ENCODE results near the gene PRSS57.

The PRSS57 gene

DNA sequence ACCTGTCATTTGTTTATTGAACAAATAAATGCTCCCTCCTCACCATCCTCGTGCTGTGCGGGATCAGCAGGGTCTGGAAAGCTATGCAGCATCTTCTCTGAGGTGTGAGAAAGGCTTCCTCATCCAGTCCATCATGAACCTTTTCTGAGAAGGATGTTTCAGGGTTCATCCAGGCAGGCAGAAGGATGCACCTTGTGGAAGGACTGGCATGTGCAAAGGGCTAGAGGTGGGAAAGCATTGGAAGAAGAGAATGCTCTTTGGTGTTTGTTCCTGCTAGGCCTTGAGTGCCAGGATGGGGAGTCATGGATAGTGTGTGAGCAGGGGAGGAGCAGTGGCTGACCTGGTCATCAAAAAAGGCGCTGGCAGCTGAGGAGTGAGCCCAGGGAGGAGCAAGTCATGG lies 20.1 kb upstream of the PRSS57 start:
- Histone ChIP-seq H3K4me3 (ENCODE audit: low read length) (no peak overlapping the region), H2AFZ (ENCODE audit: low read length) (no peak overlapping the region), H3K27me3 (replicated peaks; ENCODE audit: insufficient read depth, low read length) (peaks cover 89% of the 10 kb centered on the region), H3K9me2 (replicated peaks; ENCODE audit: insufficient read depth, low read length) (no peaks in the 10 kb centered on the region), H3K4me1 (ENCODE audit: low read length) (no peaks in the 10 kb centered on the region), H3F3A (ENCODE audit: insufficient read depth, low read length) (no peaks in the 10 kb centered on the region), H3K9me3 (replicated peaks; ENCODE audit: insufficient read depth, low read length) (no peaks in the 10 kb centered on the region), H3K4me2 (ENCODE audit: low read depth, low read length) (no peak overlapping the region), H3K9ac (ENCODE audit: low read length) (no peak overlapping the region), H3K79me2 (ENCODE audit: low read length) (no peaks in the 10 kb centered on the region), H3K27ac (ENCODE audit: low read length) (no peak overlapping the region), H3K36me3 (replicated peaks; ENCODE audit: insufficient read depth, low read length) (no peaks in the 10 kb centered on the region), H4K20me1 (ENCODE audit: insufficient read depth, low read length) (no peaks in the 10 kb centered on the region)
- TF ChIP-seq EZH2 (optimal IDR thresholded peaks at IDR 0.05; ENCODE audit: low read depth, low read length) = no peak
- no peak for TF ChIP-seq EZH2phosphoT487 (IDR thresholded peaks at IDR 0.05; ENCODE audit: low read length)
- DNase-seq = no peak

- Histone ChIP-seq H2AFZ (ENCODE audit: low read length) (no peak overlapping the region), H3K4me2 (ENCODE audit: low read depth, low read length) (no peak overlapping the region), H3K9me3 (replicated peaks; ENCODE audit: insufficient read depth, low read length) (no peaks in the 10 kb centered on the region), H3F3A (ENCODE audit: insufficient read depth, low read length) (no peaks in the 10 kb centered on the region), H4K20me1 (ENCODE audit: insufficient read depth, low read length) (no peaks in the 10 kb centered on the region), H3K36me3 (replicated peaks; ENCODE audit: insufficient read depth, low read length) (no peaks in the 10 kb centered on the region), H3K9ac (ENCODE audit: low read length) (no peak overlapping the region), H3K4me1 (ENCODE audit: low read length) (no peaks in the 10 kb centered on the region), H3K79me2 (ENCODE audit: low read length) (no peaks in the 10 kb centered on the region), H3K27ac (ENCODE audit: low read length) (no peak overlapping the region), H3K9me2 (replicated peaks; ENCODE audit: insufficient read depth, low read length) (no peaks in the 10 kb centered on the region), H3K4me3 (ENCODE audit: low read length) (no peak overlapping the region), H3K27me3 (replicated peaks; ENCODE audit: insufficient read depth, low read length) (peaks cover 87% of the 10 kb centered on the region)
- TF ChIP-seq CTCF (IDR thresholded peaks at IDR 0.05; ENCODE audit: low read length) (no peak), EZH2phosphoT487 (IDR thresholded peaks at IDR 0.05; ENCODE audit: low read length) (no peak; the same call in 1 of the 2 replicates), EZH2 (optimal IDR thresholded peaks at IDR 0.05; ENCODE audit: low read depth, low read length) (no peak)
- no peak for DNase-seq
Measured at GRCh38 chr19:711254-711653, 16.0 kb upstream of the PRSS57 start.

- Histone ChIP-seq H4K20me1 (ENCODE audit: insufficient read depth, low read length) (no peaks in the 10 kb centered on the region), H3K27ac (ENCODE audit: low read length) (no peak overlapping the region)
- TF ChIP-seq CTCF (IDR thresholded peaks at IDR 0.05; ENCODE audit: low read length) = no peak
- no peak; the same call in 1 of the 2 replicates for TF ChIP-seq EZH2phosphoT487 (IDR thresholded peaks at IDR 0.05; ENCODE audit: low read length)
- TF ChIP-seq EZH2 (optimal IDR thresholded peaks at IDR 0.05; ENCODE audit: low read depth, low read length) = no peak
Measured at GRCh38 chr19:710767-711166, 15.5 kb upstream of the PRSS57 start.

DNA sequence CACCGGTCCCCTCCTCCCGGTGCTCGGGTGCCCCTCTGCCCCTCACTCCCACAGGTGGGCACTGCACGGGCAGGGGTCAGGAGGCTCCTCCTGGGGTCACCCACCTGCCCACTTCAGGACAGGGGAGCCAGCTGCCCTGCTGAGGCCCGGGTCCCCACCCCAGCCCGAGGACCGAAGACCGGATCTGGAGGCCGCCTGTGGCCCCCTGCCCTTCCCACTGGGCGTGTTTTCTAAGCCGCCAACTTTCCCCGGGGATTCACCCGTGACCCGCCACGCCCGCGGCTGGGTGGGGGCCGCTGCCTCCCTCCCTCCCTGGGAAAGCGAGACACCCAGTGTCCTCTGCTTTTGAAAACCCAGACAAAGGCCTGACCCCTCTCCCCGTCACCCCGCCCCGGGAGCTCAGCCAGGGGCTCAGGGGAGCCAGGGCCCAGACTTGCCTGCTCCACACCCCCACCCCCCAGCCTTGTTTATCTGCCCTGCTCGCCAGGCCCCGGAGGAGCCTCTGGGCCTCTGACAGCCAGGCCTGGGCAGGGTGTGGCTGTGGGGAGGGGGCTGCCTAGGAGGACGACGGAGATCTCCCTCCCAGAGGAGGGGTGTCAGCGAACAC lies 14.8 kb upstream of the PRSS57 start:
- no peak for DNase-seq
- no peak overlapping the region for H3K4me2 ChIP-seq (ENCODE audit: low read depth, low read length)
- no peaks in the 10 kb centered on the region for H4K20me1 ChIP-seq (ENCODE audit: insufficient read depth, low read length)
- no peak overlapping the region for H3K9ac ChIP-seq (ENCODE audit: low read length)
- H3K27me3 ChIP-seq (replicated peaks; ENCODE audit: insufficient read depth, low read length) = peaks cover 87% of the 10 kb centered on the region
- H3K4me3 ChIP-seq (ENCODE audit: low read length) = no peak overlapping the region
- TF ChIP-seq EZH2 (optimal IDR thresholded peaks at IDR 0.05; ENCODE audit: low read depth, low read length) (no peak), CTCF (IDR thresholded peaks at IDR 0.05; ENCODE audit: low read length) (no peak), EZH2phosphoT487 (IDR thresholded peaks at IDR 0.05; ENCODE audit: low read length) (no peak)
- H3F3A ChIP-seq (ENCODE audit: insufficient read depth, low read length) = no peaks in the 10 kb centered on the region
- no peaks in the 10 kb centered on the region for H3K4me1 ChIP-seq (ENCODE audit: low read length)
- H3K79me2 ChIP-seq (ENCODE audit: low read length) = no peaks in the 10 kb centered on the region
- H3K9me3 ChIP-seq (replicated peaks; ENCODE audit: insufficient read depth, low read length) = no peaks in the 10 kb centered on the region
- H3K36me3 ChIP-seq (replicated peaks; ENCODE audit: insufficient read depth, low read length) = no peaks in the 10 kb centered on the region
- no peak overlapping the region for H2AFZ ChIP-seq (ENCODE audit: low read length)
- H3K9me2 ChIP-seq (replicated peaks; ENCODE audit: insufficient read depth, low read length) = no peaks in the 10 kb centered on the region
- H3K27ac ChIP-seq (ENCODE audit: low read length) = no peak overlapping the region

More at GRCh38 chr19:710767-711166, 15.5 kb upstream of the PRSS57 start:
- Histone ChIP-seq H2AFZ (ENCODE audit: low read length) (no peak overlapping the region), H3K27me3 (replicated peaks; ENCODE audit: insufficient read depth, low read length) (peaks cover 87% of the 10 kb centered on the region), H3K9ac (ENCODE audit: low read length) (no peak overlapping the region), H3K4me3 (ENCODE audit: low read length) (no peak overlapping the region), H3K9me2 (replicated peaks; ENCODE audit: insufficient read depth, low read length) (no peaks in the 10 kb centered on the region), H3K9me3 (replicated peaks; ENCODE audit: insufficient read depth, low read length) (no peaks in the 10 kb centered on the region), H3F3A (ENCODE audit: insufficient read depth, low read length) (no peaks in the 10 kb centered on the region), H3K4me1 (ENCODE audit: low read length) (no peaks in the 10 kb centered on the region), H3K36me3 (replicated peaks; ENCODE audit: insufficient read depth, low read length) (no peaks in the 10 kb centered on the region), H3K79me2 (ENCODE audit: low read length) (no peaks in the 10 kb centered on the region), H3K4me2 (ENCODE audit: low read depth, low read length) (no peak overlapping the region)
- DNase-seq = no peak
